Gastroesophageal sphincter (tissue), 3 donors: ENCODE results near the gene TRMU.

ENCODE experiments used
- CTCF ChIP-seq, 4 experiments: fragments of 200-600 bp in 2 of 4; fragments of 450-650 bp in 2 of 4; sonication (generic) in 1 of 4; IDR thresholded peaks; one replicate each; pipeline ENCODE4 v1.5.1; 2017 to 2019; ENCODE audit warnings: antibody characterized with exemption in 4 of 4, mild to moderate bottlenecking in 2 of 4, moderate library complexity in 2 of 4
- EP300 ChIP-seq: sonication (generic); formaldehyde crosslinking; IDR thresholded peaks from one replicate; pipeline ENCODE4 v1.6.1; 2017; ENCODE audit warnings: antibody characterized with exemption, mild to moderate bottlenecking
- POLR2AphosphoS5 ChIP-seq: sonication (generic); formaldehyde crosslinking; IDR thresholded peaks from one replicate; pipeline ENCODE4 v1.6.1; 2017; ENCODE audit warnings: antibody characterized with exemption

- TF ChIP-seq EP300 (no peak), POLR2AphosphoS5 (no peak), CTCF (IDR thresholded peaks at IDR 0.05) (no peak)
These were observed 43.3 kb upstream of the TRMU start for GRCh38 chr22:46292173-46292572.
